Left hindlimb (tissue), 1 donor: Measurements from ENCODE around the gene RBMXL3.
A peak's percentile ranks its signal among the peaks of the same experiment; 100 is the strongest.
"Not testable (repeated sequence)": the region's sequence is repeated elsewhere in the genome, so short reads cannot be mapped to it uniquely, and the experiment has no call there.

Experiments
- DNase-seq: peaks from one replicate; pipeline ENCODE4 v3.0.0-alpha.2; 2018

RBMXL3 gene

DNA sequence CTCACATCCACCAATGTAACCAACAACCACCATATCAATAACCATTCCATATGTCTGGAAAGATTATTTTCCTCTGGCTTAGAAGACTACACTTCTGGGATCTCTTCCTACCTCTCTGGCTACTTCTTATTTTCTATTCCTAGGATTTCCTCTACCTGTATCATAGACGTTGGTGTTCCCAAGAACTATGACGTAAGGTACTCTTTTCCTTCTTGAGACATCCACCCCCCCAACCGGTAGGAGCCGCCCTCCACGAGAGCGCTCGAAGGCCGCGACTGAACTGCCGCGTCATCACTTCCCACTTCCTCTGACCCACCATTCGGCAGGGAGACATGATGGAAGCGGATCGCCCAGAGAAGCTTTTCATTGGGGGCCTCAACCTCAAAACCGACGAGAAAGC, at the start of gene RBMXL3:
Gene RBMXL3 (plus strand): TSS at position 301 of the 400 bp plus-strand sequence. CDS start 32 bp downstream, at position 333.
- no peak for DNase-seq

DNA sequence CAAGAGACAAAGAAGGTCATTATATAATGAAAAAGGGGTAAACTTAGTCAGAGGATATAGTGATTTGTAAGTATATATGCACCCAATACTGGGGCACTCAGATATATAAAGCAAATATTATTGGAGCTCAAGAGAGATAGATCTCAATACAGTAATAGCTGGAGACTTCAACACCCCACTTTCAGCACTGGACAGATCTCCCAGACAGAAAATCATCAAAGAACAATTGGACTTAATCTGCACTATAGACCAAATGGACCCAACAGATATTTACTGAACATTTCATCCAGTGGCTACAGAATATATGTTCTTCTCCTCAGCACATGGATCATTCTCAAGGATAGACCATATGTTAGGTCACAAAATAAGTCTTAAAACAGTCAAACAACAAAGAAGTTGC, 47.2 kb upstream of the RBMXL3 start:
- DNase-seq, result no peak

DNA sequence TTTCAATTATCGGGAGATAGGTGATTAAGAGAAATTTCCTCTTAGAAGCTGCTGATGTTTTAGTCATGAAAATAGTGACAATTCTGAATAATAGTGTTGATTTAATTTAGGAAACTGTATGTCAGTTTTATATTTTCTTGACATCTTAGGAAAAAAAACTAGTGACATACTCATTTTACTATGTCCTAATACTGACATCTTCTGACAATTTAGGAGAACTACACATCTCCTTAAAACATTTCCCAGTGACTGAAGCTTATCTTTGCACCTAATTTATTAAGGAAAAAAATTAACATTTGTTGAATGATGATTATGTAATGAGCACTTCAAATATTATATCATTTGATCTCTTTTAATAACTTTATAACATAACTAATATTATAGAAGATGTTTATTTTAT, 42.0 kb upstream of the RBMXL3 start:
- no peak for DNase-seq

DNA sequence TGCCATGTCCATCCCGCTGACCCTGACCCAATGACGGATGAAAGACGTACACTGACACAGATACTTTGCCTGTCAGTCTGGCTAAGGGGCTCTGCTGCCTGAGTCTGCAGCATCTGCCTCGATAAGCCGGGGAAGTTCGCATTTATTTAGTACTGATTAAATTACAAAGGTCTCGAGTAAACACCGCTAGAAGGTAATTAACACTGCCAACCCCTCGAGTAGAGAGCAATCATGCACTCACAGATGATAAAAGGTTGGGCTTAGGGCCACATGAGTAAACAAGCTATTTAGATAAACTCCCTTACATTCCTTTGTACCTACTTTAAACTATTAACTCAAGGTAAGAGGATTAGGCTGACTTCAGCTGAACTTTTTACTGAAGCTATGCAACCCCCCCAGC, 16.0 kb upstream of the RBMXL3 start:
- DNase-seq, result no peak

DNA sequence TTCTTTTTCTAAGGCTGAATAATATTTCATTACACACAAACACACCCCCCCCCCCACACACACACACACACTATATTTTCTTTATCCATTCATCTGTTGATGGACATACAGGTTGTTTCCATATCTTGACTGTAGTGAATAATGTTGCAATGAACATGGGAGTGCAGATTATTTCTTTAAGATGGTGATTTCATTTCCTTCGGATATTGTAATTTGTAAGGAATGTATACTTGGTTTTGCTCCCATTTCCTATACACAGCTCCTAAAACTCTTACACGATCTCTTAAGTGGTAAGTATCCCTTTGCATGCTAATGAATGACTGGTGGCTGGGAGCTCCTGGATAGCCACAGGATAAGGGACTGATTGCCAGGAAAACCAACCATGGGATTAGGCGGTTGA, 14.7 kb upstream of the RBMXL3 start:
- no peak for DNase-seq

DNA sequence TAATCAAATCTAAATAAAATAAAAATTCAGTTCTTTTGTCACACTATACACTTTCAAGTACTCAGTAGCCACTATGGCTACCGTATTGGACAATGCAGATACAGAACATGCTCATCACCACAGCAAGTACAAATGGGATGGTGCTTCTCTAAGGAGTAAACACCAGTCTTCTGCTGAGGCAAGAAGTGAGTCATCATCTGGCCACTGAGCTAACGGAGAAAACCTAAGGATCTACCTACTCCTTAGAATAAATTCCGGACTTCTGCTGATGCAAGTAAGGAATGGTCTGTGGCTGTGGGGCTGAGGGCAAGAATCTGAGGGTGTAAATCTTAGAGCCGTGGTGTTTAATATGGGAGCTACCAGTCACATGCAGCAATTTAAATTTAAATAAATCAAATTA, 11.3 kb upstream of the RBMXL3 start:
- DNase-seq, result no peak

DNA sequence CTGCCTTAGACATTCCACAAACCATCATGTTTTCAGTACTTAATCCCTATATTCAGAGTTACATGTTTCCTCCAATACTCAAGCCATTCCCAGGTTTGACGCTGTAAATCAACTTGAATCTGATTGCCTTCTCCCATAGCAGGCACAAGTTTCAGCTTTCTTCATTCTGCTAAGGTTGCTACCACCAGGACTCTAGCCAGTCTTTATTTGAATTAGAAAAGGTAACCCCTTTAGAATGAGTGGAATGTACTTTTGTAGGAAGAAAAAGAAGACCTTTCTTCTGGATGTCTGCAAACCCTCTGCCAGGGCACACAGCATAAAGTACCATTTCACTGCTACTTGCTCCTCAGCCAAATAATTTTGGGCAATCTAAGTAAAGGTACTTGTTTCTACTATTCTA, 10.7 kb upstream of the RBMXL3 start:
- DNase-seq, result no peak

DNA sequence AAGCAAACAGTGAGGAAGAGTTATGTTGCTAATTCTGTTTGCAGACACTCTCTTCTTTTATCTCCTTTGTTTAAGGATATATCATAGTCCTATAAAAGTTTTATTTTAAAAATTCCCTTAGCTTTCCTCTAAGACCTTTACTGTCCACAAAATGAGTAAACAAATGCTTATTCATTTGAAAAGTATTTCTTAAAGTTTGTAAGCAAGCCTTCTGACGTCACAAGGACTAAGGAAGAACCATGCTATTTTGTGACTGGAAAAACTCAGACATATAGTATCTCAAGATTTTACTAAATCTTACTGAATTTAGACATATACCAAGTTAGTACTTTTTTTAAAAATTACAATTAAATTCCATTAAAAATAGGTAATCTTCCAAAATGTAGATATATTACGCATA, 5.2 kb upstream of the RBMXL3 start:
- DNase-seq, result no peak

DNA sequence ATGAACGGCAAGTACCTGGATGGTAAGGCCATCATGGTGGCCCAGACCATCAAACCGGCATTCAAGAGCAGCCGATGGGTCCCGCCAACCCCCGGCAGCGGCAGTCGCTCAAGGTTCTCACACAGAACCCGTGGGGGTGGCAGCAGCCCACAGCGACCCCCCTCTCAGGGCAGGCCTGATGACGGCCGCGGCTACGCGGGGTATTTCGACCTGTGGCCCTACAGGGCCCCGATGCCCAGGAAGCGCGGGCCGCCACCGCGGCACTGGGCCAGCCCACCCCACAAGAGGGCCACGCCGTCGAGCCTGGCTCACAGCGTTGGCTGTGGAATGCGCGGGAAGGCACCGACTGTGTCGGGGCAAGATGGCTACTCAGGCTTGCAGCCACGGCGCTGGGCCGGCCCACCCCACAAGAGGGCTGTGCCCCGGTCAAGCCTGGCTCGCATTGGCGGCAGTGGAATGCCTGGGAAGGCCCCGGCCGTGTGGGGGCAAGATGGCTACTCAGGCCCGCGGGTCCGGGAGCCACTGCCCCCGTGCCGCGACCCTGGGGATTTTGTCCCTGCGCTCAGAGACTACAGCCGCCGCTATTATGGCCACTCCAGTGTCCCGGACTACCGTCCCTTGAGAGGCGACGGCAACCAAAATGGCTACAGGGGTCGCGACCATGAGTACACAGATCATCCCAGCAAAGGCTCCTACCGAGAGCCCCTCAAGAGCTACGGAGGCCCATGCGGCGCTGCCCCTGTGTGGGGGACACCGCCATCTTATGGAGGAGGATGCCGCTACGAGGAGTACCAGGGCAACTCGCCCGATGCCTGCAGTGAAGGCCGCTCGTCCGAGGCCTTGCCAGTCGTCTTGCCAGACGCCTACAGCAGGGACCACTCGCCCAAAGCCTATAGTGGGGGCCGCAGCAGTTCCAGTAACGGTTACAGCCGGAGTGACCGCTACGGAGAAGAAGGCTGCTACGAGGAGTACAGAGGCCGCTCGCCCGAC, 731 bp downstream of the RBMXL3 start:
- no peak for DNase-seq

DNA sequence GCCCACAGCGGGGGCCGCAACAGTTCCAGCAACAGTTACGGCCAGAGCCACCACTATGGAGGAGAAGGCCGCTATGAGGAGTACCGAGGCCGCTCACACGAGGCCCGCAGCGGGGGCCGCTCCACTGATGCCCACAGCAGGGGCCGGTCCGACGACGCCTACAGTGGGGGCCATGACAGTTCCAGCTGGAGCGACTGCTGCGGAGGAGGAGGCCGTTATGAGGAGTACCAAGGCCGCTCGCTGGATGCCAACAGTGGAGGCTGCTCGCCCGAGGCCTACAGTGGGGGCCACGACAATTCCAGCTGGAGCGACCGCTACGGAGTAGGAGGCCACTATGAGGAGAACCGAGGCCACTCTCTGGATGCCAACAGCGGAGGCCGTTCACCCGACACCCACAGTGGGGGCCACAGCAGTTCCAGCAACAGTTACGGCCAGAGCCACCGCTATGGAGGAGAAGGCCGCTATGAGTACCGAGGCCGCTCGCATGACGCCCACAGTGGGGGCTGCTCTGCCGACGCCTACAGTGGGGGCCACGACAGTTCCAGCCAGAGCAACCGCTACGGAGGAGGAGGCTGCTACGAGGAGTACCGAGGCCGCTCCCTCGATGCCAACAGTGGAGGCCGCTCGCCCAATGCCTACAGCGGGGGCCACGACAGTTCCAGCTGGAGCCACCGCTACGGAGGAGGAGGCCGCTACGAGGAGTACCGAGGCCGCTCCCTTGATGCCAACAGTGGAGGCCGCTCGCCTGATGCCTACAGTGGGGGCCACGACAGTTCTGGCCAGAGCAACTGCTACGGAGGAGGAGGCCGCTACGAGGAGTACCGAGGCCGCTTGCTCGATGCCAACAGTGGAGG, 1.7 kb downstream of the RBMXL3 start:
- no peak for DNase-seq

DNA sequence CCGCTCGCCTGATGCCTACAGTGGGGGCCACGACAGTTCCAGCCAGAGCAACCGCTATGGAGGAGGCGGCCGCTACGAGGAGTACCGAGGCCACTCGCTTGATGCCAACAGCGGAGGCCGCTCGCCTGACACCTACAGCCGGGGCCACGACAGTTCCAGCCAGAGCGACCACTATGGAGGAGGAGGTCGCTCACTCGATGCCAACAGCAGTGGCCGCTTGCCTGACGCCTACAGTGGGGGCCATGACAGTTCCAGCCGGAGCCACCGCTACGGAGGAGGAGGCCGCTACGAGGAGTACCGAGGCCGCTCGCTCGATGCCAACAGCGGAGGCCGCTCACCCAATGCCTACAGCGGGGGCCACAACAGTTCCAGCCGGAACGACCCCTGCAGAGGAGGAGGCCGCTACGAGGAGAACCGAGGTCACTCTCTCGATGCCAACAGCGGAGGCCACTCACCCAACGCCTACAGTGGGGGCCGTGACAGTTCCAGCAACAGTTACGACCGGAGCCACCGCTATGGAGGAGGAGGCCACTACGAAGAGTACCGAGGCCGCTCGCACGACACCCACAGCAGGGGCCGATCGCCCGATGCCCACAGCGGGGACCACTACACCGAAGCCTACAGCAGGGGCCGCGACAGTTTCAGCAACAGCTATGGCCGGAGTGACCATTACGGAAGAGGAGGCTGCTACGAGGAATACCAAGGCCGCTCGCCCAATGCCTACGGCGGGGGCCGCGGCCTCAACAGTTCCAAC, 2.5 kb downstream of the RBMXL3 start:
- DNase-seq, result no peak

DNA sequence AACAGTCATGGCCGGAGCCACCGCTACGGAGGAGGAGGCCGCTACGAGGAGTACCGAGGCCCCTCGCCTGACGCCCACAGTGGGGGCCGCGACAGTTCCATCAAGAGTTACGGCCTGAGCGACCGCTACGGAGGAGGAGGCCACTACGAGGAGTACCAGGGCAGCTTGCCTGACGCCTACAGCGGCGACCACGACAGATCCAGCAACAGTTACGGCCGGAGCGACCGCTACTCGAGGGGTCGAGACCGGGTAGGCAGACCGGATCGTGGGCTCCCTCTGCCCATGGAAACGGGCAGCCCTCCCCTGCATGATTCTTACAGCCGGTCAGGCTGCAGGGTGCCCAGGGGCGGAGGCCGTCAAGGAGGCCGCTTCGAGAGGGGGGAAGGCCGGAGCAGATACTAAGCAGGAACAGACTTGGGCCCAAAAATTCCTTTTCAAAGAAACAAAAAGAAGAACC, 3.1 kb downstream of the RBMXL3 start:
- DNase-seq, result no peak

DNA sequence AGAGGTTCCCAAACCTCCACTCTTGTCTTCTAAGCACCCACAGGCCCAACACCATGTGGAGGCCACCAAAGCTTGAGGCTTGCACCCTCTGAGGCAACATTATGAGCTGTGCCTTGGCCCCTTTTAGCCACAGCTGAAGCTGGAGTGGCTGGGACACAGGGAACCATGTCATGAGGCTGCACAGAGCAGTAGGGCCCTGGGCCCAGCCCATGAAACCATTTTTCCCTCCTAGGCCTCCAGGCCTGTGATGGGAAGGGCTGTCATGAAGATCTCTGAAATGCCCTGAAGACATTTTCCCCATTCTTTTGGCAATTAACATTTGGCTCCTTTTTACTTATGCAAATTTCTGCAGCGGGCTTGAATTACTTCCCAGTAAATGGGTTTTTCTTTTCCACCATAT, 14.8 kb downstream of the RBMXL3 start:
- DNase-seq, result no peak

DNA sequence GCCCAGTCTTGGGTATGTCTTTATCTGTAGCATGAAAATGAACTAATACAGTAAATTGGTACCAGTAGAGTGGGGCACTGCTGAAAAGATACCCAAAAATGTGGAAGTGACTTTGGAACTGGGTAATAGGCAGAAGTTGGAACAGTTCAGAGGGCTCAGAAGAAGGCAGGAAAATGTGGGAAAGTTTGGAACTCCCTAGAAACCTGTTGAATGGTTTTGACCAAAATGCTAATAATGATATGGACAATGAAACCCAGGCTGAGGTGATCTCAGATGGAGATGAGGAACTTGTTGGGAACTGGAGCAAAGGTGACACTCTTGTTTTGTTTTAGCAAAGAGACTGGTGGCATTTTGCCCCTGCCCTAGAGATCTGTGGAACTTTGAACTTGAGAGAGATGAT, 20.3 kb downstream of the RBMXL3 start:
- not testable (repeated sequence) for DNase-seq

DNA sequence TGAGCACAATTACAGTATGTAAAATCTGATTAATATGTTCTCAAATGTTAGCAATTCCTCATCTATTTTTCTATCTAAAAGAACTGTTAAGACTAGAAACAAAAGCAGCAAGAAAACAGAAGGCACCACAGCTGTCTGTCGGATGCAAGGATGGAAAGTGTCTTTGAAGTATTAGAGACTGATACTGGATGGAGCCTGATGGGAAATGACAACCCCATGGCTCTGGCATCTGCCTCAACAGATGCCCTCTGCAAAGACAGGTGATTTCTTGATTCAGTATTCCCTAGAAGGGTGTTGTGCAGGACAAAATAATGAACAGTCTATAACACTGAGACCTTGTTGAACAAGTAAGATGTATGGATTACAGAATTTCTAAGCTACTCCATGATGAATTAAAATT, 24.9 kb downstream of the RBMXL3 start:
- no peak for DNase-seq

DNA sequence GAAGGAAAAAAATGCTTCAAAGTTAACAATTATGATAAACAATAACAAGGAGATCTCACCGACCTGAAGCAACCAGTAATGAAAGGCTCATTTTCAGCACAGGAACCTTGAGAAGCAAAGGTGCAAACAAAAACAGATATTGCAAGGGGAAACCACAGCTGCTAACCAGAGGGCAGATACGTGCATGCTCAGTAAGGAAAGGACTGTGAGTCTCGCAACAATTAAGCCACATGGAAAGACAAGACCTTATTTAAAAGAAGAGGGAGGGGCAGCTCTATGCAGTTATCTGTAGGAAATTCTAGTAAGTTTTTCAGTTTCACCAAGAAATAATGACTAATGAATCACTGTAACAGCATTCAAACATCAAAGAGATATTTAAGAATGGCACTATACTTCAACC, 25.4 kb downstream of the RBMXL3 start:
- DNase-seq, result no peak

DNA sequence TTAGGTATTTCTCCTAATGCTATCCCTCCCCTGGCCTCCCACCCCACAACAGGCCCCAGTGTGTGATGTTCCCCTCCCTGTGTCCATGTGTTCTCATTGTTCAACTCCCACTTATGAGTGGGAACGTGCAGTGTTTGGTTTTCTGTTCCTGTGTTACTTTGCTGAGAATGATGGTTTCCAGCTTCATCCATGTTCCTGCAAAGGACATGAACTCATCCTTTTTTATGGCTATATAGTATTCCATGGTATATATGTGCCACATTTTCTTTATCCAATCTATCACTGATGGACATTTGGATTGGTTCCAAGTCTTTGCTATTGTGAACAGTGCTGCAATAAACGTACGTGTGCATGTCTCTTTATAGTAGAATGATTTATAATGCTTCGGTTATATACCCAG, 28.1 kb downstream of the RBMXL3 start:
- not testable (repeated sequence) for DNase-seq

DNA sequence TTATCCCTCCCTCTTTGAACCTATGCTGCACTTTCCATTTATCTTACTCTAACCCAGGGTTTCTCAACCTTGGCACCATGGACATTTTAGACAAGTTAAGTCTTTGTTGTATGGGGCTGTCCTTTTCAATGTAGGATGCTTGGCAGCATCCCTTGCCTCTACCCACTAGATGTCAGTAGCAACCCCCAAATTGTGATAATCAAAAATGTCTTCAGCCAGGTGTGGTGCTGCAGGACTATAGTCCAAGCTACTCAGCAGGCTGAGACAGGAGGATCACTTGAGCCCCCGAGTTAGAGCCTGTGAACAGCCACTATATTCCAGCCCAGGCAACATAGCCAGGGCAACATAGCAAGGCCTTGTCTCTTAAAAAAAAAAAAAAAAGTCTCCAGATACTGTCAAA, 37.7 kb downstream of the RBMXL3 start:
- no peak for DNase-seq

DNA sequence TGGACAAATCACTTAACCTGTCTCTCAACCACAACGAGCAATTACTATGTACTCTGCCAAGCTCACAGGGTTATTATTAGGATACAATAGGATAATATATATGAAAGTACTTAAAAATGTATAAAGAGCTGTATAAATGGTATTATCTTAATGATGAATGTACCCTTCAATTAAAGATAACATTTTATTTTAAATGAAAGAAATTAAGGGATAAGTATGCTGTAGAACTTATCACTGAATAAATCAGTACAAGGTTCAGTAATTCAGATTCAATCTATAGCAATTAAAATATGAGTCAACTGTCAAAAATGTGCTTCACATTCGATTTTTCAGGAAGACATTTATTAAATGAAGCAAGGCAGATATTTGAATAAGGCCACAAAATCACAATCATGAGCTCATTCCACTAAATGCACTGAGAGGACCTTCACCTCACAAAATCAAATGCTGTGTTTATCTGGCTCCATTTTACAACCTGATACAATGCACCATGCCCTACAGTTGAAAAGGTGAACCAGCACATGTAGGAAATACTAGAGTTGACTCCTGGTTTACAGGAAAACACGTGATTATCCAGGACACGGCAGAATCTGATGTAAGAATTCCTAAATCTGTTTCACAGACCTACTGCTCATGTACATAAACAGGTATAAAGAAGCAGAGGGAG, 40.3 kb downstream of the RBMXL3 start:
- no peak for DNase-seq

DNA sequence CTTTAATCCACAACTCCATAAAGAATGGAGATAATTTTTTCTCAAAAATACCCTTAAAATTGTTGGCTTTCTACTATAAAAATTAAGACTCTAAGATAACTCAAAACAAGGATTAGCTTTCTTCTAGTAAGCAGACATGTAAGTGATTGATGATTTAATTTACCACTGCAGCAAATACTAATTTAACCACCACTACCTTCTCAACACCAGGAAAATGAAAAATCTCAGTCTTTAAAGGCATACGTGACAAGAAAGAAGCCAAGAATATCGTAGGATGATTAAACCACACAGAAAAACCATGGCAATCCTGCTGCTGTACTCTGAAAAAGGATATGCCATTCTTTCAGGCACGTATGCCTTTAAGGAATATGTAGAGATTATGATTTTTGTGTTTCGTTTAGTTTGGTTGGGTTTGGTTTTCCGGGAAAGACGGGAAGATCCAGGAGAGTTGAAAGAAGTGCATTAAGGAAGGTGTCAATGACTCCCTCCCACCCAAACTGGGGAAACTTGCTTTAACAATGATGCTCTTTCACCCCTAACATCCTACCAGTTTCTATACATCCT, 43.8 kb downstream of the RBMXL3 start:
- no peak for DNase-seq

DNA sequence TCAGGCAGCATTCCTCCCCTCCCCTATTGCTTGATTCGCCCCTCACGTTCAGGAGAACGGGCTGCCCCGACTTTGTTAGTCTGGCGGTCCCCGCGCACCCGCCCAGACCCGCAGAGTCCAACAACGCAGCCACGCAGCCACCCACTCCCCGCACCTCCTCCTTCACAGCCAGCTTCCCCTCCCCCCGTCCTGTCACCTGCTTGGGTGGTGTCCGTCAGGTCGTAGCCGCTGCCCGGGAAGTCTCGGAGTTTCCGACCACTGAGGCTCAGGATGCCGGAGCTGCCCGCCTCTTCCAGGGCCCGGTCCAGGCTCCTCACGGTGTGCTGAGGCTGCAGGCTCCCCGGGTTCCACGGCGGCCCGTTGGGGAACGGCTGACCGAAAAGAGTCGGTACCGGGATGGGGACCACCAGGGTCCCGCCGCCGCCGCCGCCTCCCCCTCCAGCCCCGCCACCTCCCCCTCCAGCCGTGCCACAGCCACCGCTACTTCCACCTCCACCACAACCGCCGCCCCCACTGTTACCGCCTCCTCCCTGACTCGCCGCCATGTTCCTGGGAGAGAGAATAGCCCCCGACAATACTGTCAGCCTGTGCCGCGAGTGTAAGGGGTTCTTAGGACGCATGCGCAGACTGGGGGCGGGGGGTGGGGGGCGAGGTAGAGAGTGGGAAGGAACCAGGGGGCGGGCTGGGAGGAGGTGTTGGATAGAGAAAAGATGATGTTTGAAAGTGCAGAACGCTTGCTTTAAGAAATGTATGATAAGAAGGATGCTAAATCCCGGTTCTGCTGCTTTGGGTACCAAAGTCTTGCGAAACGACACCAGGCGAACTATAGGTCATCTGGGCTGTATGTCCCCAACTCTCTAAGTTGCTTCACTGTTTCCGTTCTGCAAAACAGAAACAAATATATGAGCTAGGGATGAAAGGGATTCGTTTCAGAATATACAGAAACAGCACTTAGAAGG, 44.6 kb downstream of the RBMXL3 start, which contains the start of gene LRCH2:
Gene LRCH2 (minus strand): TSS at position 600 of the 959 bp plus-strand sequence. CDS start 55 bp downstream, at position 545.
- peak; percentile 73 for DNase-seq
